Ascending aorta (tissue), 2 donors: ENCODE data around the gene CALN1. TPM values are rescaled to one million over a fixed set of nuclear protein-coding genes. Genes with fewer than 3 reads are reported as not detected.
"Not testable (repeated sequence)": the region's sequence is repeated elsewhere in the genome, so short reads cannot be mapped to it uniquely, and the experiment has no call there.

Source experiments
- DNase-seq, 2 donors: peaks; one replicate each; pipeline ENCODE4 v3.0.0-alpha.2; 2019; ENCODE audit warnings: low spot score in 2 of 2
- H3K27ac ChIP-seq, 2 donors: fragments of 200-600 bp; sonication (generic); one replicate each; pipeline ENCODE4 v1.5.1; 2016 to 2017; ENCODE audit warnings: mild to moderate bottlenecking in 1 of 2
- H3K27me3 ChIP-seq: fragments of 200-600 bp; sonication (generic); one replicate; pipeline ENCODE4 v1.5.1; 2017
- H3K36me3 ChIP-seq, 2 donors: fragments of 200-600 bp; sonication (generic); one replicate each; pipeline ENCODE4 v1.5.1; 2016
- H3K4me1 ChIP-seq, 2 donors: fragments of 200-600 bp; sonication (generic); one replicate each; pipeline ENCODE4 v1.5.1; 2016 to 2017; ENCODE audit warnings: mild to moderate bottlenecking in 1 of 2
- H3K4me3 ChIP-seq, 2 donors: fragments of 200-600 bp; sonication (generic); one replicate each; pipeline ENCODE4 v1.5.1; 2016 to 2017; ENCODE audit warnings: mild to moderate bottlenecking in 1 of 2
- H3K9me3 ChIP-seq, 2 donors: fragments of 200-600 bp; sonication (generic); one replicate each; pipeline ENCODE4 v1.5.1; 2016
- intact Hi-C: fragments of 100-400 bp; cut with DNase I; formaldehyde crosslinking; loops from one replicate; pipeline ENCODE4 v1.15.1; 2023
- total RNA-seq: library from RNA; depleted of rRNA; stranded (reverse); fragments of >200 nt; gene quantifications from one replicate; pipeline ENCODE4 v1.1.0, GENCODE V29; 2016
- TF ChIP-seq, protein P1 (sequence below), 3 experiments: fragments of 200-600 bp in 2 of 3; fragments of 450-650 bp in 1 of 3; sonication (generic) in 2 of 3; IDR thresholded peaks; one replicate each; pipeline ENCODE4 v1.5.1; 2016 to 2019; ENCODE audit warnings: antibody characterized with exemption in 3 of 3, mild to moderate bottlenecking in 1 of 3, moderate library complexity in 1 of 3

Gene CALN1
- total RNA-seq, 1 donor from 2014 or later, result 1.2 TPM

GRCh38 chr7:71752171-71752935 lies 659.8 kb downstream of the CALN1 start:
- no peaks in the 10 kb centered on the region for H3K9me3 ChIP-seq
- no peak for DNase-seq
- TF ChIP-seq, protein P1, sequence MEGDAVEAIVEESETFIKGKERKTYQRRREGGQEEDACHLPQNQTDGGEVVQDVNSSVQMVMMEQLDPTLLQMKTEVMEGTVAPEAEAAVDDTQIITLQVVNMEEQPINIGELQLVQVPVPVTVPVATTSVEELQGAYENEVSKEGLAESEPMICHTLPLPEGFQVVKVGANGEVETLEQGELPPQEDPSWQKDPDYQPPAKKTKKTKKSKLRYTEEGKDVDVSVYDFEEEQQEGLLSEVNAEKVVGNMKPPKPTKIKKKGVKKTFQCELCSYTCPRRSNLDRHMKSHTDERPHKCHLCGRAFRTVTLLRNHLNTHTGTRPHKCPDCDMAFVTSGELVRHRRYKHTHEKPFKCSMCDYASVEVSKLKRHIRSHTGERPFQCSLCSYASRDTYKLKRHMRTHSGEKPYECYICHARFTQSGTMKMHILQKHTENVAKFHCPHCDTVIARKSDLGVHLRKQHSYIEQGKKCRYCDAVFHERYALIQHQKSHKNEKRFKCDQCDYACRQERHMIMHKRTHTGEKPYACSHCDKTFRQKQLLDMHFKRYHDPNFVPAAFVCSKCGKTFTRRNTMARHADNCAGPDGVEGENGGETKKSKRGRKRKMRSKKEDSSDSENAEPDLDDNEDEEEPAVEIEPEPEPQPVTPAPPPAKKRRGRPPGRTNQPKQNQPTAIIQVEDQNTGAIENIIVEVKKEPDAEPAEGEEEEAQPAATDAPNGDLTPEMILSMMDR (IDR thresholded peaks at IDR 0.05), result peak in 2 of 3 experiments; percentile 10 to 37
- intact Hi-C loops, result no loop called here
- H3K27me3 ChIP-seq, result no peaks in the 10 kb centered on the region
- H3K36me3 ChIP-seq, result no peaks in the 10 kb centered on the region
- H3K4me3 ChIP-seq, result no peak overlapping the region
- H3K27ac ChIP-seq, result no peak overlapping the region
- no peaks in the 10 kb centered on the region for H3K4me1 ChIP-seq

- H3K9me3 ChIP-seq, result no peaks in the 10 kb centered on the region
- no peak overlapping the region for H3K4me3 ChIP-seq
- intact Hi-C loops, result no loop called here
- no peaks in the 10 kb centered on the region for H3K27me3 ChIP-seq
- no peaks in the 10 kb centered on the region for H3K4me1 ChIP-seq
- TF ChIP-seq, protein P1 (IDR thresholded peaks at IDR 0.05), result no peak
- DNase-seq, result no peak
- H3K27ac ChIP-seq, result no peak overlapping the region
- no peaks in the 10 kb centered on the region for H3K36me3 ChIP-seq
Observed at GRCh38 chr7:71750290-71750689, 661.8 kb downstream of the CALN1 start.

DNA sequence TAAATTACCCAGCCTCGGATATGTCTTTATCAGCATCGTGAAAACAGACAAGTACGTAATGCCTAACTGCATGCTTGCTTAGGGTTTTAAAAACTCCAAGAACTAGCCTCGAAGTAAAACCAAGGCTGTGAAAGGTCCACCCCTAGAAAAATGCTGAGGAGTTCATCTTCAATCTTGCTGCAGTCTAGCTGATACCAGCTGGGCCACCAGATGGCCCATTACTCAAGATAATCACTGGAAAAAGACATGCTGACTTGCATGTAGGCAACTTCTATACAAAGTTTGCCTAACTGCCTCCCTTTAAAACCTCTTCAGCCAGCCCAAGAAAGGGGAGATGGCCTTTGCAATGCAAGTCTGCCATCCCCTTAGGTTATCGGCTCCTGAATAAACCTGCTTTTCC lies 666.1 kb downstream of the CALN1 start:
- no peaks in the 10 kb centered on the region for H3K27me3 ChIP-seq
- TF ChIP-seq, protein P1 (IDR thresholded peaks at IDR 0.05), result no peak
- no peaks in the 10 kb centered on the region for H3K9me3 ChIP-seq
- no peak for DNase-seq
- no peak overlapping the region for H3K4me3 ChIP-seq
- H3K36me3 ChIP-seq, result no peaks in the 10 kb centered on the region
- intact Hi-C loops, result no loop called here
- H3K27ac ChIP-seq, result no peak overlapping the region
- H3K4me1 ChIP-seq, result no peaks in the 10 kb centered on the region

DNA sequence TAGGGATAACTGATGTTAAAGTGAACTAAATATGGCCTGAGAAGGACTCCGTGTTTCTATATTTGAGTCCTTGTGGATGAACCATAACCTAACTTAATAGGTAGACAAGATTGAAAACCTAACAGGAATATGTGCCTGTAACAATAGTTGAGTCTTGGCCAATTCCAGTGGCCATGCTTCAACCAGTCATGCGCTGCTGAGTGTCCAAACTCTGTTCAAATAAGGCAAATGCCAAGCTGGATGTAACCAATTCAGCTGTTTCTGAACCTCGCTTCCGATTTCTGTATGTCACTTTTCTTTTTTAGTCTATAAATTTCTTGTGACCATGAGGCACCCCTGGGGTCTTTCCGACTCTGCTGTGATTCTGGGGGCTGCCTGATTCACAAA lies 672.0 kb downstream of the CALN1 start:
- H3K27ac ChIP-seq, result no peak overlapping the region
- H3K4me1 ChIP-seq, result no peaks in the 10 kb centered on the region
- DNase-seq, result no peak
- TF ChIP-seq, protein P1 (IDR thresholded peaks at IDR 0.05), result no peak
- intact Hi-C loops, result no loop called here
- no peaks in the 10 kb centered on the region for H3K36me3 ChIP-seq
- H3K9me3 ChIP-seq, result no peaks in the 10 kb centered on the region
- no peaks in the 10 kb centered on the region for H3K27me3 ChIP-seq
- H3K4me3 ChIP-seq, result no peak overlapping the region

GRCh38 chr7:71739520-71740173 lies 672.5 kb downstream of the CALN1 start:
- no peaks in the 10 kb centered on the region for H3K36me3 ChIP-seq
- intact Hi-C loops, result loop anchor here (10.0 kb wide), 3 partner anchors 195 to 315 kb away; no protein-coding TSS in a partner anchor
- TF ChIP-seq, protein P1 (IDR thresholded peaks at IDR 0.05), result no peak
- no peaks in the 10 kb centered on the region for H3K9me3 ChIP-seq
- no peak for DNase-seq
- H3K4me3 ChIP-seq, result no peak overlapping the region
- no peak overlapping the region for H3K27ac ChIP-seq
- no peaks in the 10 kb centered on the region for H3K27me3 ChIP-seq
- no peaks in the 10 kb centered on the region for H3K4me1 ChIP-seq

DNA sequence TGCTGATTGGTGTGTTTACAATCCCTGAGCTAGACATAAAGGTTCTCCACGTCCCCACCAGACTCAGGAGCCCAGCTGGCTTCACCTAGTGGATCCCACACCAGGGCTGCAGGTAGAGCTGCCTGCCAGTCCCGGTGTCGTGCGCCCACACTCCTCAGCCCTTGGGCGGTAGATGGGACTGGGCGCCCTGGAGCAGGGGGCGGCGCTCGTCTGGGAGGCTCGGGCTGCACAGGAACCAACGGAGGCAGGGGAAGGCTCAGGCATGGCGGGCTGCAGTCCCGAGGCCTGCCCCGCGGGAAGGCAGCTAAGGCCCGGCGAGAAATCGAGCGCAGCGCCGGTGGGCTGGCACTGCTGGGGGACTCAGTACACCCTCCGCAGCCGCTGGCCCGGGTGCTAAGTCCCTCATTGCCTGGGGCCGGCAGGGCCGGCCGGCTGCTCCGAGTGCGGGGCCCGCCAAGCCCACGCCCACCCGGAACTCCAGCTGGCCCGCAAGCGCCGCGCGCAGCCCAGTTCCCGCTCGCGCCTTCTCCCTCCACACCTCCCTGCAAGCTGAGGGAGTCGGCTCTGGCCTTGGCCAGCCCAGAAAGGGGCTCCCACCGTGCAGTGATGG lies 674.1 kb downstream of the CALN1 start:
- H3K36me3 ChIP-seq, H3K9me3 ChIP-seq, H3K27me3 ChIP-seq, H3K4me1 ChIP-seq, H3K27ac ChIP-seq, DNase-seq, H3K4me3 ChIP-seq: not testable (repeated sequence)
- intact Hi-C loops, result loop anchor here (10.0 kb wide), 3 partner anchors 193 to 313 kb away; no protein-coding TSS in a partner anchor
